Vagina (tissue), 2 donors: ENCODE data around the gene CENATAC.

Source experiments
- CTCF ChIP-seq, 3 experiments: fragments of 450-650 bp in 2 of 3; fragments of 200-600 bp in 1 of 3; sonication (generic) in 1 of 3; IDR thresholded peaks; one replicate each; pipeline ENCODE4 v1.5.1; 2017 to 2019; ENCODE audit warnings: antibody characterized with exemption in 3 of 3, mild to moderate bottlenecking in 2 of 3, moderate library complexity in 2 of 3
- POLR2A ChIP-seq, 2 donors: fragments of 450-650 bp; IDR thresholded peaks; one replicate each; pipeline ENCODE4 v1.6.1; 2017; ENCODE audit warnings: antibody characterized with exemption in 2 of 2, mild to moderate bottlenecking in 2 of 2, moderate library complexity in 2 of 2

GRCh38 chr11:119018074-119018938 lies 20.4 kb downstream of the CENATAC start, which contains the start of the genes RPS25 and TRAPPC4:
- TF ChIP-seq CTCF (IDR thresholded peaks at IDR 0.05) (no peak), POLR2A (IDR thresholded peaks at IDR 0.05) (peak in 1 of 2 donors; percentile 68)
